ENCODE data around the gene ZNF503.

ZNF503 gene

GRCh38 chr10:75353183-75353582, 48.4 kb downstream of the ZNF503 start:
- no peak for DNase-seq (ENCODE audit: low read depth in 3 of 3)

DNA sequence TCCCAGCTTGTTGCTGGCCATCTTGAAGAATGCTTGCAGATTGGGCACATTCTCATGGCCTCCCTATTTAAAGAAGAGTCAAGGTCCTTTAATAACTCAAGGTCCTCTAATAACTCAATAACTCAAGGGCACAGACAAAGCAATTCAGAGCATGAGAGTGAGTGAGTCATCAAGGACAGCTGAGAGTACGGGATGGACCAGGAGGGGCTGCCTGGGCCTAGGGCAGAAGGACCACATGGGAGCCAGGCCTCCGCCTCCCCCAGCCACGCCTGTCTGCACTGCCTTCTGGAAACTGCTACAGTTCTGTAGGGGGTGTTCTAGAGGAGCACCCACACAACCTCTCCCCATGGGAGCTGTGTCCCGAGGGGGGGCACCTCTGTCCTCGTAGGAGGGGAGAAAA, 48.9 kb downstream of the ZNF503 start:
- no peak for DNase-seq (ENCODE audit: low read depth in 3 of 3)

DNA sequence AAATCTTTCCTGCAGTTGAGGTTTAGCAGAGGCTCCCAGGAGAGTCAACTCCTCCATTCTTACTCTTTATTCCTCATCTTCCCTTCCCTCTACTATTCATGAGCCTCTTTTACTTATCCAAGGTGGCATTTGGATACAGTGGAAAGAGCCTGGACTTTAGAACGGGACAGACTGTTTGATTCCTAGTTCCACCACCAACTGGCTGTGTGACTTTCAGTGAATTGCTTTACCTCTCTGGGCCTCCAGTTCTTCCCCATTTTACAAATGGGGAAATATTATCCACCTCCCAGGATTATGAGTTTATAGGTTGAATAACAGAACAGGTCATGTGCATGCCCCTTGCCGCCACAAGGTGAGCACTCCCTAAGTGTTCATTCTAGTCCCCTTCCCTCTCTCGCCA, 49.9 kb downstream of the ZNF503 start:
- no peak for DNase-seq (ENCODE audit: low read depth in 3 of 3)

- DNase-seq (ENCODE audit: low read depth in 3 of 3), result no peak
Observed at GRCh38 chr10:75350791-75351190, 50.8 kb downstream of the ZNF503 start.

Measured in stimulated activated CD4-positive, alpha-beta T cell treated with anti-CD3 and anti-CD28 coated beads, TNF-alpha, amount 100 ng/mL, for 24 hours (primary cell).